ENCODE results near the gene SPDYC.

SPDYC gene

GRCh38 chr11:65170058-65170534 lies at the start of gene SPDYC:
Gene SPDYC, plus strand, starts transcription at chr11:65170233. Its CDS starts 1,125 bp downstream, at chr11:65171358.
- no peak for DNase-seq (ENCODE audit: low spot score)

- no peak for DNase-seq (ENCODE audit: low spot score)
Observed at GRCh38 chr11:65120831-65121230, 49.2 kb upstream of the SPDYC start.

GRCh38 chr11:65121447-65121864 lies 48.6 kb upstream of the SPDYC start:
- DNase-seq (ENCODE audit: low spot score): no peak

GRCh38 chr11:65121865-65122696 lies 48.0 kb upstream of the SPDYC start, which contains the start of the genes FAU and MRPL49:
Gene FAU, minus strand, starts transcription at chr11:65122134. Its CDS starts 321 bp downstream, at chr11:65121813.
Gene MRPL49, plus strand, starts transcription at chr11:65122321. Its CDS starts 26 bp downstream, at chr11:65122347.
- peak; percentile 98 for DNase-seq (ENCODE audit: low spot score)

- DNase-seq (ENCODE audit: low spot score): no peak
Observed at GRCh38 chr11:65124480-65125196, 45.4 kb upstream of the SPDYC start.

- DNase-seq (ENCODE audit: low spot score): no peak
Observed at GRCh38 chr11:65125197-65126056, 44.6 kb upstream of the SPDYC start.

DNA sequence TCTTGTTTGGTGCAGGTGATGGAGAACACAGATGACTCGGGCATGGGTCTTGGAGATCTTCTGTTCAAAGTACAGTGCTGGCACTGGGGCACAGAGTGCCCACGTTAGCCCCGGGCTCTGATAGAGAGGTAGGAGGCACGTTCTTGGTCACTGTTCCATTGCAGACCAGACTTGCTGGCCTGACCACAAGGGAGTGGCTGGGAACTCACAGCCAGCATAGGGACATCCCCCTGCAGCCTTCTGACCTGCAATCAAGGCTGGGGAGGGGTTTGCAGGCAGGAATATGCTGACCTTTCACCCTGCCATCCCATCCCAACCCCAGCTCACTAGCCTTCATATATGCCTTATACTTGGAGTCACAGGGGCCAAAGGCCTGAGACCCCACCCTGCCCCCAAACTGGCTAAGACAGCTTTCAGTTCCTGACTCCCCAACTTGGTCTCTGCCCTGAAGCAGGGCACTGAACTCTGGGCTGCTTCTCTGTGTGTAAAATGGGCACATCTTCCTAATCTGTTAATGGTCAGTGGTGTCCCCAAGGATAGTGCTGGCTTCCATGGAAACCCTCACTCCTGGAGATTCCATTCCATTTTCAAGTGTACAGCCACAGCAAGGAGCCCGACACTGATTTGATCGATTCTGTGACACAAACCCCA lies 43.3 kb upstream of the SPDYC start:
- DNase-seq (ENCODE audit: low spot score): no peak

DNA sequence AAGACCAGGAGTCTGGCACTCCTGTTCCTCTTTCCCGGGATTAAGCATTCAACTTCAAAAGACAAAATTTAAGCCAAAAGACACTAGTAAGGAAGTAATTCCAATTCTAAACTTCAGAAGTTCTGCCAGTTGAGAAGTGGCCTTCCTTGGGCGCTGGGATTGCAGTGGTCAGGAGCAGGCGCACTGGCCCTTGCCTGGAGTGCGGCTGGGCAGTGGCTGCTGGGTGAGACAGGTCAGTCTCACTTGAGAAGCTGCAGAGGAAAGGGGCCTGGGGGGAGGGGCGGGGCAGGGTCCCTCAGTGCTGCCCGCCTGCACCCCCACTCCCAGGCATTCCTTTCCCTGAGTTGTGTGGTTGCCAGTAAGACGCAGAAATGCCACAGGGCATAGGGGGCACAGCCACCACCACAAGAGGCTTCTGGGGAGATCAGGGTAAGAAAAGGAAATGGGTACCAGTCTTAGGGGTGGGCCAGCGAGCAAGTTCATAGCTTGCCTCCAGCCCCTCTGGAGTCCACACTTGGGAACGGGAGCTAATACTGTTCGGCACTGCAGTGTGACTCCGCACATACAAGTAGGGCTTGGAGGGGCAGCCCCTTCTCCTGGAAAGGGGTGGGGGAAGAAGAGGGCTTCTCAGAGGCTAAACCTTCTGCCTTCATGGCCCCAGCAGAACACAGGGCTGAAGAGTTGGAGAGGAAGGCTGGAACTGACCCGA lies 42.4 kb upstream of the SPDYC start:
- DNase-seq (ENCODE audit: low spot score): no peak

- DNase-seq (ENCODE audit: low spot score): no peak
Observed at GRCh38 chr11:65128182-65129145, 41.6 kb upstream of the SPDYC start.

- no peak for DNase-seq (ENCODE audit: low spot score)
Observed at GRCh38 chr11:65129649-65130441, 40.2 kb upstream of the SPDYC start.

DNA sequence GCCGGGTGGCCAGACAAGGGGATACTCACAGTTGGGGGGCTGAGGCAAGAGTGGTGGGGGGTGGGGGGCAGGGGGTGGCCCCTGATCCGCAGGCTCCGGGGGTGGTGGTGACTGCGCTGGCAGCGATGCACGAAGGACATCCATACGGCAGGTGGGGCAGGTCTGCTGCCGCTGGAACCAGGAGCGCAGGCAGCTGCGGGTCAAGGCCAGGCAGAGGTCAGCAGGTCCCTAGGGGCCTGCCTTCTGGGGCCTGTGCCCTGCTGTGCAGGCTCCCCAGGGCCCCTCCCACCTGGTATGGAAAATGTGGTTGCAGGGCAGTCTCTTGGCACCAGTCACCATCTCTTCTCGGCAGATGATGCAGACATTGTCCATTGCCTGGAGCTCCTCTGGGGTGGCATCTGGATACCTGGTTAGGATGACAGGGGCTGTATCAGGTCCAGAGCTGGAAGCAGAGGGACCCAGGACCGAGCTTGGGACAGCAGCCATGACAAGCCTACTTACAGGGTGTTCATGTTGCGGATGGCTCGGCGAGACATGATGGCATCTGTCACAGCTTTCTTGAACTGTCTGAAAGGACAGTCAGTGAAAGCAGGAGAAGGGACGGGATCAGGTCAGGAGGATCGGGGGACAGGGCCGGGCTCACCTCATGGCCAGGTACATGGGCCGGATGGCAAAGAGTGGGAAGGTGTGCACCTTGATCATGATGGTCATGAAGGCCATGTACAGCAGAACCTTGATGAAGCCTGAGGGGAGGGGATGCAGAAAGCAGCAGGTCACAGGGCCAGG lies 39.2 kb upstream of the SPDYC start:
- no peak for DNase-seq (ENCODE audit: low spot score)

DNA sequence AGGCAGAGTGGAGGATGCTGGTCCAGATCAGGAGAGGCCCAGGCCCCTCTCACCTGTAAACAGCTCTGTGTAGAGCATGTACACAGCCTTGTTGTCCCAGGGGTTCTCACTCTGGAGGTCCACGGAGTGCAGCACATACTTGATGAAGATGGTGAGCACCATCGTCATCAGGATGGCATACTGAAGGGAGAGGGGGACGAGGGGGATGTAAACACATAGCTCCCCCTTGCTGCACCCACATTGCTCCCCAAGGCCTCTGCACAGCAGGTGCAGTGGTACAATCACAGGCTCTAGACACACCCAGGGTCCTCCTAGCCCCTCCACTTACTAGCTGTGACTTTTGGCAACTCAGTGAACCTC lies 38.6 kb upstream of the SPDYC start:
- DNase-seq (ENCODE audit: low spot score): no peak

DNA sequence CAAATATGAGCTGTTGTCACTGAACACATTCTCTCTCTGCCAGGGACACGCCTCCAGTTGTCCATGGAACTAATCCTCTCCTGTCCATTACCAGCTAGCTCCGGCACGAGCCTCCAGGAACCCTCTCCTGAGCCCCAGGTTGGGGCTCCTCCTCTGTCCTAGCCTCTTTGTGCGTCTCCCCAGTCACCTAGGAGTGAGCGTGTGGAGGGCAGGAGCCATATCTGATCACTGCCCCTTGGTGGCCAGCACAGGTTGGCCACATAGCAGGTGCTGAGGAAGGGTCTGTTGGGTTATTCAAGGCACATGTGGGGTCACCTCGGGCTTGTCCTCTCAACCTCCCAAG lies 38.2 kb upstream of the SPDYC start:
- no peak for DNase-seq (ENCODE audit: low spot score)

DNA sequence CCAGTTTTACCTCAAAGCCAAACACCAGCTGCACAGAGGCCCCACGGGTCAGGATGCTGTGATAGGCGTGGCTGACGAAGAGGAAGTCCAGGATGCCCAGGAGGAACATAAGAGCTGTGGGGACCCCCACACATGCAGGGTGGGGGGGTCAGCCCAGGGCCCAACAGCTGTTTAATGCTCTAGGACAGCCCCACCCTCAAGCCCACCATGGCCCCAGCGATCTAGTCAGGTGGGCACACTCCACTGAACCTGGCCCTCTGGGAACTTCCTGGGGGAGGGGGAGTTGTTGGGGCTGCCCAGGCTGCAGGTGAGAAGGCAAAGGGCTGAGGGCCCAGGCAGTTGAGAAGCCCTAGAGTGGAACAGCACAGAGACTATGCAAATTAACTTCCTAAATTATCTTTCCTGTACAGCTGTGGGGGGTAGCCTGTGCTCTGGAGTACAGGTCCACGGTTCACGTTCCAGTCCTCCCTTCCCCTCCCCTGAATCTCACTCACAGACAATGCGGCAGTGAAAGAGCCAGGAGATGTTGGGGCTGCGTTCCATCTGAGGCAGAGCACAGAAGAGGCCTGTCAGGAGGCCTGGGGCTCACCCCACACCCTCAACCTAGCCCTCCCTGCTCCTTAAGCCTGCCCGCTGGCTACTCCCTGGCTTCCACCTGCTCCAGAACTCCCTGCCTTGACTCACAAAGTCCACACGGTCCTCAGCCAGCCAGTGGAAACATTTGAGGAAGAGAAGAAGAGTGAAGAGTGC lies 37.6 kb upstream of the SPDYC start:
- DNase-seq (ENCODE audit: low spot score): no peak

GRCh38 chr11:65132988-65133700 lies 36.9 kb upstream of the SPDYC start:
- DNase-seq (ENCODE audit: low spot score): peak; percentile 32

GRCh38 chr11:65133724-65134123 lies 36.3 kb upstream of the SPDYC start:
- DNase-seq (ENCODE audit: low spot score): no peak
